GM12872 (cell line): ENCODE data around the gene UFM1.

Experiments used
- TF ChIP-seq, protein P1 (sequence below): IDR thresholded peaks from 3 replicates; pipeline ENCODE4 v1.5.1; 2011; ENCODE audit warnings: low read depth, mild to moderate bottlenecking, low read length, moderate library complexity; ENCODE audit not compliant: insufficient read depth

Gene UFM1

DNA sequence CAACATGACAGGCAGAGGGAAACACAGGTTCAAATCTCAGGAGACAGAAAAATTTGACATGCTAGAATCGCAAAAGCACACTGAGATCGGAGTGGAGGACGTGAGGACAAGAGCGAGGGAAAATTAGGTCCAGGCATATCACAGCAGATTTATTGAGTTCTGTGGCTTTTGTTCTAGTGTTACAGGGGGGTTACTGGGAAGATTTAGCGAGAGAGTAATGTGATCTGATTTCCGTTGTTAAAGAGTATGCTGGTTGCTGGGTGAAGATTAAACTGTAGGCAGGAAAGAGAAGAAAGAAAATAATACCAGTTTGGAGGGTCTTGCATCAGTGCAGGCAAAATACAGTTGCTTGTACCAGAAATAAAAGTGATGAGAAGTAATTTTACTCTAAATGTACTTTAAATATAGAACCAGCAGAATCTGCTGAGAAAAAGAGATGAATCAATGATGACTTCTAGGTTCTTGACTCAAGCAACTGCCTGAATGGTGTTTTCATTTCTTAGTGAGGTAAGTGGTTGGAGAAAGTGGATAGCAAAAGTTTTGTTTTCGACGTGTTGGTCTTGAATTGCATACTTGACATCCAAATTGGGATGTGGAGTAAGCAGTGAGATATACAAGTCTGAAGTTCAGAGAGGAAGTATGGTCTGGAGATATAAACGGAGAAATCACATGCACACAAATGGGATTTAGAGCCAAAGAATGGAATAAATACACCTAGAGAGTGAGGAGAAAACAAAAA, 35.7 kb downstream of the UFM1 start:
- TF ChIP-seq, protein P1, sequence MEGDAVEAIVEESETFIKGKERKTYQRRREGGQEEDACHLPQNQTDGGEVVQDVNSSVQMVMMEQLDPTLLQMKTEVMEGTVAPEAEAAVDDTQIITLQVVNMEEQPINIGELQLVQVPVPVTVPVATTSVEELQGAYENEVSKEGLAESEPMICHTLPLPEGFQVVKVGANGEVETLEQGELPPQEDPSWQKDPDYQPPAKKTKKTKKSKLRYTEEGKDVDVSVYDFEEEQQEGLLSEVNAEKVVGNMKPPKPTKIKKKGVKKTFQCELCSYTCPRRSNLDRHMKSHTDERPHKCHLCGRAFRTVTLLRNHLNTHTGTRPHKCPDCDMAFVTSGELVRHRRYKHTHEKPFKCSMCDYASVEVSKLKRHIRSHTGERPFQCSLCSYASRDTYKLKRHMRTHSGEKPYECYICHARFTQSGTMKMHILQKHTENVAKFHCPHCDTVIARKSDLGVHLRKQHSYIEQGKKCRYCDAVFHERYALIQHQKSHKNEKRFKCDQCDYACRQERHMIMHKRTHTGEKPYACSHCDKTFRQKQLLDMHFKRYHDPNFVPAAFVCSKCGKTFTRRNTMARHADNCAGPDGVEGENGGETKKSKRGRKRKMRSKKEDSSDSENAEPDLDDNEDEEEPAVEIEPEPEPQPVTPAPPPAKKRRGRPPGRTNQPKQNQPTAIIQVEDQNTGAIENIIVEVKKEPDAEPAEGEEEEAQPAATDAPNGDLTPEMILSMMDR, result no peak

DNA sequence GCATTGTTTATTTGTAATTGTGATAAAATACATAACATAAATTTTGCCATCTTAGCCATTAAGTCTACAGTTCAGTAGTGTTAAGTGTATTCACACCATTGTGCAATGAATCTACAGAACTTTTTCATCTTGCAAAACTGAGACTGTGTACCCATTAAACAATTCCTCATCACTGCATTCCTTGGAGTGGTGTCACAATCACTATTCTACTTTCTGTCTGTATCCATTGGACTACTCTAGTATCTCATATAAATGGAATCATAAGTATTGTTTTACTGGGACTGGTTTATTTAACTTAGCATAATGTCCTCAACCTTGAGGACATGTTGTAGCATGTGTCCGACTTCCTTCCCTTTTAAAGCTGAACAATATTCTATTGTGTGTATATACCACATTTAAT, 36.8 kb downstream of the UFM1 start:
- TF ChIP-seq, protein P1, result no peak

DNA sequence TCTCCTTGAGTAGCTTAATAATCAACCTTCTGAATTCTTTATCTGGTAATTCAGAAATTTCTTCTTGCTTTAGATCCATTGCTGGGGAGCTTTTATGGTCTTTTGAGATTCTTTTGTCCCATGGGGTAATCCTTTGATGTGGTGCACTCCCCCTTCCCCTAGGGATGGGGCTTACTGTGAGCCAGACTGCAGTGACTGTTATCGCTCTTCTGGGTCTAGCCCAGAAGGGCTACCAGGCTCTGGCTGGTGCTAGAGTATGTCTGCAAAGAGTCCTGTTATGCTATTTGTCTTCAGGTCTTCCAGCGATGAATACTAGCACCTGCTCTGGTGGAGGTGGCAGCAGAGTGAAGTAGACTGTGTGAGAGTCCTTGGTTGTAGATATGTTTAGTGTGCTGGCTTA, 41.7 kb downstream of the UFM1 start:
- TF ChIP-seq, protein P1, result no peak

DNA sequence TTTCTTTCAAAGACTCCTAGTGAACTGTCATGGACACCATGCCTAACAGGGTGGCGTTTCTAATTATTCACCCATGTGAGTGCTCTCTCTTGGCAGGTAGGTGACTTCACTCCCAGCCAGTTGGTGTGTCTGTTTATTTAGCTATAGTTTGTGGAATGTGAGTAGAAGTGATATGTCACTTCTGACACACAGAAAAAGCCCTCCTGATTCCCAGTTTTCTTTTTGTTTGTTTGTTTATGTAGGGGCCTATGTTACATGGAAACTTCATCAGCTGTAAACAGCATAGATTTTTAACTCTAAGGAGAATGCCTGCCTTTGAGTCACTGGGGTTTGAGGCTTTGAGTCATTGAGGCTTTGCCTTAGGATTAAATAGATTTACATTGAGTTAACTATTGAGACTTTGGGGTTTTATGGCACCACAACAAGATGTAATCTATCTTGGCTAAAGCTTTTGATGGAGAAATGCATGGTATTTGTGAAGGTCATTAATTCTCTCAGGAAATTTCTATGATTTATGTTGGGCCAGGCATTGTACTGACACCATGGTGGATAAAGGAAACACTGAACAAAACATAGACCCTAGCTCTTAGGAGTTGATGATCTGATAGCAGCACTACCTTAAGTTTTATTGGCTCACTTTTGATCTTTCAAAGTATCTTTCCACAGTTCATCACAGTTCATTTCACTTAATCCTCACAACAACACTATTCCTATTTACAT, 45.3 kb downstream of the UFM1 start:
- TF ChIP-seq, protein P1, result no peak

DNA sequence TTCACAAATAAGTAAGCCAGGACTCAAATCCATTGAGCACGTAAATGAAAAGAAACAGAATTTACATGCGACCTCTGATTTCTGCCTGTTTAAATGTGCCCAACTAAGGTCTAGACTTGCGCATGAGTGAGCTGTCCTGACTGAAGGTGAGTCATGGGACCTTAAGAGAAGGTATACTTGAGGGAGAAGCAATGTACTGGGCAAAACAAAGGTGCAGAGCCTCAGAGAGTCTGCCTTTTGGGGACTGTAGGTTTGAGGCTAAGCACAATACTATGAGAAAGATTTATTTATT, 45.8 kb downstream of the UFM1 start:
- TF ChIP-seq, protein P1, result no peak

DNA sequence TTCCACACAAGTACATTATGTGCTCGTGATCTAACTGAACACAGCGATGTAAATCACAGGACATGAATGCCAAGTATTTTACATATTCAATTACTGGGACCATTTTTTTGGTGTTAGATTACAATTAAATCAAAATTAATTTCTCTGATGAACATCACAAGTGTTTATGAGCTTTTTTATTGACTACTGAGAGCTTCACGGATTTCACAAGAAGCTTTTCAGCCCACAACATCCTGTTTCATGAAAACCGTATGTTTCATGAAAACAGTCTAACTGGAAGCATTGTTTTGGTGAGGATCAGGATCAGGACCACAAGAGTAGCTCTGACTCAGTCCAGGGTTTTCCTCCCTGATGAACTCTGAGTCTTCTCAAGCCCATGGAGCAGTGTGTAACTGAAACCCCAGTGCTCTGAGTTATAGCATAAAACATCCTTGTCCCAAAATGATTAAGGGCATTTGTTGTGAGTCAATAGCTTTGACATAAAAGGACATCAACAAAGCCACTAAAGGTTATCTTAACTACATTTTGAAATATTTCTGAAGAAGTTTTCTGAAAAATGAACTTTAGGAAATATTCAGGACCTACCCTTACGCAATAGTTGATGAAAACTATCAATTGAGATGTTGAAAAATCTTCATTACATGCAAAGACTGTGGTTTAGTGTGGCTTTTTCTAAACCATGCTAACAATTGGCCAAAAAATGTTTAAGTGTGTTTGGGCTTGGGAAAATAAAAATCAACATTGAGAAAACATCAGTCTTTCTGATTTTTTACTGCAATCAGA, 49.3 kb downstream of the UFM1 start:
- TF ChIP-seq, protein P1, result no peak

DNA sequence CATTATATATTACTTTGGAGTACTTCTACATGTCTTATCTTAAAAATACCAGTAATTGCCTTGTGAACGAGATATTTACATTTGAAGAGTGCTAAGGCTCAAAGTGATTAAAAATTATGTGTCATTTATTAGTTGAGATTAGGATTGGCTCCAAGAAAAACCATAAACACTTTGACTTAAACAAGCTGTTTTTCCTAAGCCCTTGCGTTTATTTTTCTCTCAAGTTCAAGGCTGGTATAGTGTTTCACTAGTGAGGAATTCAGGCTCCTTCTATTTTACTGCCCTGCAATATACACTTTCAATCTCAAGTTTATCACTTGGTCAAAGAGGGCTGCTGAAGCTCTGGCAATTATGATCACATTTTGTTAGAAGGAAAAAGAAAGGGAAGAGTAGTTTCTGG, 49.9 kb downstream of the UFM1 start:
- TF ChIP-seq, protein P1, result no peak
